NCI-H510A treated with DMSO at 0.1 percent for 48 hours (cell line): ENCODE results near the gene NDUFV2.
"Not testable (repeated sequence)": the region's sequence is repeated elsewhere in the genome, so short reads cannot be mapped to it uniquely, and the experiment has no call there.

Experiments
- DNase-seq: peaks from one replicate; lab custom pipeline; 2025; lab: John Stamatoyannopoulos, UW

NDUFV2 gene

GRCh38 chr18:9091066-9091476, 11.4 kb upstream of the NDUFV2 start:
- no peak for DNase-seq

- DNase-seq, result no peak
These were observed 9.8 kb upstream of the NDUFV2 start for GRCh38 chr18:9092665-9093064.

- DNase-seq, result not testable (repeated sequence)
These were observed 9.4 kb upstream of the NDUFV2 start for GRCh38 chr18:9093109-9093508.

- no peak for DNase-seq
These were observed 7.9 kb upstream of the NDUFV2 start for GRCh38 chr18:9094307-9095226.

GRCh38 chr18:9095297-9096006, 7.0 kb upstream of the NDUFV2 start:
- DNase-seq, result no peak

GRCh38 chr18:9096007-9096371, 6.5 kb upstream of the NDUFV2 start:
- DNase-seq, result no peak

- no peak for DNase-seq
These were observed 5.8 kb upstream of the NDUFV2 start for GRCh38 chr18:9096685-9097084.

- no peak for DNase-seq
These were observed 5.2 kb upstream of the NDUFV2 start for GRCh38 chr18:9097349-9097748.

GRCh38 chr18:9100796-9101195, 1.7 kb upstream of the NDUFV2 start:
- DNase-seq, result no peak

- peak; percentile 75 for DNase-seq
These were observed 580 bp upstream of the NDUFV2 start for GRCh38 chr18:9101730-9102507.

GRCh38 chr18:9103376-9103873, 926 bp downstream of the NDUFV2 start:
- peak; percentile 43 for DNase-seq

- no peak for DNase-seq
These were observed 1.9 kb downstream of the NDUFV2 start for GRCh38 chr18:9104244-9104901.

GRCh38 chr18:9105420-9105819, 2.9 kb downstream of the NDUFV2 start:
- no peak for DNase-seq

GRCh38 chr18:9106094-9106493, 3.6 kb downstream of the NDUFV2 start:
- no peak for DNase-seq

- no peak for DNase-seq
These were observed 4.5 kb downstream of the NDUFV2 start for GRCh38 chr18:9106800-9107584.

GRCh38 chr18:9108911-9109310, 6.4 kb downstream of the NDUFV2 start:
- DNase-seq, result no peak

- DNase-seq, result no peak
These were observed 7.0 kb downstream of the NDUFV2 start for GRCh38 chr18:9109523-9109922.

- DNase-seq, result no peak
These were observed 11.1 kb downstream of the NDUFV2 start for GRCh38 chr18:9113468-9114149.

- no peak for DNase-seq
These were observed 13.5 kb downstream of the NDUFV2 start for GRCh38 chr18:9115984-9116383.
